ENCODE data around the gene METTL25B.
A peak's percentile ranks its signal among the peaks of the same experiment; 100 is the strongest.

Gene METTL25B

GRCh38 chr1:156727926-156728598, at the start of gene METTL25B:
METTL25B (plus strand) TSS chr1:156728469; CDS start chr1:156729105, 636 bp downstream.
- DNase-seq (ENCODE audit: low spot score): peak; percentile 69

DNA sequence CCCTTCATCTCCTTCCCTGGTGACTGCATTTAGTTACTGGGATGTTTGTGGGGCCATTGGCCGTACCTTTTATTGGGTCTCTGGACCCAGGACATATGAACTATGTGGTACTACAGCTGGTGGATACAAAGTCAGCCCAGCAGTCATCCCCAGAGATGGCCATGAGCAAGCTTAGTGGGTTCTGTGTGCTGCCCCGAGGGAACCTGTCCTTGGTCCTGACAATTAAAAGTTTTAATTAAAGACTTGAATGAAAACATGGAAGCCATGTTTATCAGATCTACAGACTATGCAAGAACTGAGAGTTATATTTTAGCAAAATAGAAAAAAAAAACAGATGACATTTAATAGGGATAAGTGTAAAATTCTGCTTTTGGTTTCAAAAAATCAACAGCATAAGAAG, 48.2 kb upstream of the METTL25B start:
- no peak for DNase-seq (ENCODE audit: low spot score)

DNA sequence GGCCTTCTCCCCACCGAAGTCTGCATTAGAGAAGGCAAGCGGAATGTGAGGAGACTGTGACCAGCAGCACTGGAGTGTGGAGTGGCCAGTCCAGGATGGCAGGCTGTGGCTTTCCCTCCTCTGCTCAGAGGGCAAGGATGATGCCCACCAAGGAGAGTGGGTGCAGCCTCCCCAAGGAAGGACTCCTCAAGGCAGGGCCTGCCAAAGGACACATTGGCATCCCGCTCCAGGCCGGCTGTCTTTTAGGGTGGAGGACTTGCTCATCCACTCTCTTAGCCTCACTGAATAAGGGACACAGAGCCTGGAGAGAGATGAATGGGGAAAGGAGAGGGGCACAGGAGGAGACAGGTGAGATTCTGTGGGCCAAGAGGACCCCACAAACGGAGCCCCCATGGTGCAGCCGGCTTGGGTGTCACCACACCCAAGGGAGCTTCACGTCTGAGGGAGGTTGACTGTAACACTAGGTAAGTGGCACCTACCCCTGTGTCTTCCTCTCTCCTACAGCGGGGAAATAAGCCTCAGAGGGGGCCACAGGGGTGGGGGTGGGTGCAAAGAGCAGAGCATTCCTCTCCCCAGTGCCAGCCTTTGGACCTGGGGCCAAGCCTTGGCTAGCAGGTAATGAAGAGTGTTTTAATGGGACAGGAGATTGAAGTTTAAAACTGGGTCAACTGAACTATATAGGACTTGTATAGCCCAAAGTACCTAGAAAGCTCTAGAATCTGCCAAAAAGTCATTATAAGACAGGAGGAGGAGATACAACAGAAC, 46.9 kb upstream of the METTL25B start:
- no peak for DNase-seq (ENCODE audit: low spot score)

DNA sequence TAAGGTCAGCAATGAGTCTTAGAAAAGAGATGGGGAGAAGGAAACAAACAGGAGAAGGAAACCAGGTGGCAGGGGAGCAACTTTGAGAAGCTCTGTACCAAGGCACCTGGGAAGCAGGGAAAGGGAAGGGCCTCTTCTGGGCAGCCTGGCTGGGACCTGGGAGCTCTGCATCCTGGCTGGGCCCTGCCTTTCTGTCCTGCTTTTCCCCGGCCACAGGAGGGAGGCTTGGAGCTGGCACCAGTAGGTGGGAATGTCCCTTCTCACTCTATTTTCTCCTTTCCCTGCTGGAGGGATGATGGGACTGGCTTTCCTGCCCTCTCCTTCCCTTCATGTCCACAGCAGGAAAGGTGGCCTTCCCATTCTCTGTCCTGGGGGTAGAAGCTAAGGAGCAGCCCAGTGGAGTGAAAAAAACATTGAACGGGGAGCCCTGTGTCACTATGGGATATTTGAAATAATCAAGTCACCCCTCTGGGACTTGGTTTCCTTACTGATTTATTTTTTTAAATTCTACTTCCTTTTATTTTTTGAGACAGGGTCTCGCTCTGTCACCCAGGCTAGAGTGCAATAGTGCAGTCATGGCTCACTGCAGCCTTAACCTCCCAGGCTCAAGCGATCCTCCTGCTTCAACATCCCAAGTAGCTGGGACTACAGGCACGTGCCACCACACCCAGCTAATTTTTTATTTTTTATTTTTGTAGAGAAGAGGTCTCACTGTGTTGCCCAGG, 45.9 kb upstream of the METTL25B start:
- DNase-seq (ENCODE audit: low spot score): no peak

- DNase-seq (ENCODE audit: low spot score): no peak
Observed at GRCh38 chr1:156684227-156684782, 44.0 kb upstream of the METTL25B start.

DNA sequence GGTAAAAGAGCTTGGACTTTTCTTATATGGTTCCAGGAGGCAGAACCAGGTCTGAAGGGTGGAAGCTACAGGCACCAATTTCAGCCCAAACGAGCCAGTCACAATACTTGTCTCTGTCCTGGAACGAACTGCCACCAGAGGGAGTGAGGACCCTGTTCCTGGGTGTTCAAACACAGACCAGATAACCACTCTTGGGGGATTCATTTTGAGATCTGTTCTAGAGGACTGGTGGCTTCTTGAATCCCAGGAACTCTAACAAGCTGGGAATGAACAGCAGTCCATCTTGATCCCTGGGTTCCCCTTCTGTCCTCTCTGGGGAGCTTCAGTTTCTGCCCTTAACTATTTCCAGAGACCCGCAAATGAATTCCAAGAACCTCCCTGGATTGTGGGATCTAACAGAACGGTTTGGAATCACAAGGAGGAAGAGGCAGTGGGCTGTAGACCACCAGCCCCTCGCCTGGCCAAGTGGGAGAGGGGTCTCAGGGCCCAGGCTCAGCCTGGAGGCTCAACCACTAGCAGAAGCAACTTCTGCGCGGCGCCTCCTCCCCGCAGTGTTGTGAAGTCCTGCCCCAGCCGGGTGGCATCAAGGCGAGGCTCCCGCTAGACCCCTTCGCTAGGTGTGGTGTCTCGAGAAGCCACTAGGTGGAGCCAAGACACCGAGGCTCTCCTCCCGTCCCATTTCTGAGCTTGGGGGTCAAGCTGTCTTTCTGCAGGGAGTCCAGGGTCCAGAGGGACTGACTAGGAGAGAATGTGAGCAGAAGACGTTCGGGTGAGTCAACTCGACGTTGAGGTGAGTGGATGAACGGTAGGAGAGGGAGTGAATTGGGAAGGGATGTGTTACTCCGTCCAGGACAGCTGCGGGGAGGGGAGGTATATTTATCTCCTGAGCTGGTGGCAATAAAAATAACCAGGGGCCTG, 39.0 kb upstream of the METTL25B start:
- DNase-seq (ENCODE audit: low spot score): peak; percentile 80

- DNase-seq (ENCODE audit: low spot score): no peak
Observed at GRCh38 chr1:156689953-156690674, 38.2 kb upstream of the METTL25B start.

GRCh38 chr1:156690675-156691036, 37.6 kb upstream of the METTL25B start:
- no peak for DNase-seq (ENCODE audit: low spot score)

DNA sequence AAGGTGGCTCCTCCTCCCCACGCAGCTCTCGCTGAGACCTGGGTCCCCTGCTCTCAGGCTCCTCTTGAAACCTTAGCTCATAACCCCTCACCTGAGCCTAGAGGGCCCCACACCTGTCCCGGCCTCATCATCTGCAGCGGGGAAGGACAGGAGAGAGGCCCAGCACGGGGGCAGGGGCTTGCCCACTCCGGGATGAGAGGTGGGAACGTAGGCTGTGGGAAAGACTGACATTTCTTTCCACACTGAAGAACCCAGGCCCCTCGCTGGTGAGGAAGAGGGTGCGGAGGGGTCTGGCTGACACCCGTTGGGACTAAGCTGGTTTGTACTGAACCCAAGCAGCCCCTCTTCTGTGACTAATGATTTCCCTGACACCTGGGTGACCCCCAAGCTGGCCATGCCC, 37.1 kb upstream of the METTL25B start:
- DNase-seq (ENCODE audit: low spot score): no peak

DNA sequence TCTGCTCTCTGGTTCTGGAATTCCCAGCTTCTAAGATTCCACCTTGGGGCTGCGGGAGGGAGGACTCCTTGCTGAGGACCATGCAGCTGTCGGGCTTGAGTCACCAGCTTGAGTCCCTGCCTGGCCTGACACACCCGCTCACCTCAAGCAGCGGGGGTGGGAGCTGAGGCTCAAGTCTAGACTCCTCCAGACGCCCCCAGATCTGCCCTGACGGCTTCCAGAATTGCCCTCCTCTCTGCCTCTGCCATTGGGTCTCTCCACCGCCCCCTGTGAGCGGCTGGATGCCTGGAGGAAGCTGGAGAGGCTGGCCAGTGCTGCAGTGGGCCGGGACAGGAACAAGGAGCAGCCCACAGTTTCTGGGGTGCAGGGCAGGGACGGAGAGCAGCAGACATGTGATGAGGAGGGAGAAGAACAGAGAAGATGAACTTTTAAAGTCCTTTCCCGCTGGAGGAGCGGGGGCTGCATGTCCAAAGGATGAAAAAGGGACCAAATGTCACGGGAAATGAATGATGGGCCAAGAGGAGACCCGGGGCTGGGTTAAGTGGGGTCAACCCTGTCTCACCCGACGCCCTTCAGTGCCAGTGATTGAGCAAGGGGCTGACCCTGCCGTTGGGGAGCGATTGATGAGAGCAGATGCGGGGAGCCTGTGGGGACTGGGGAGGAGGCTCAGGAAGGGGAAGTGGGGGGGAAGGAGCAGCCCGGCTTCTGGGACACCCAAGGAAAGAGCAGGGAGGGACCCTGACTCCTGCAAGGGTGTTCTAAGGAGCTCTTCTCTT, 36.4 kb upstream of the METTL25B start:
- no peak for DNase-seq (ENCODE audit: low spot score)

DNA sequence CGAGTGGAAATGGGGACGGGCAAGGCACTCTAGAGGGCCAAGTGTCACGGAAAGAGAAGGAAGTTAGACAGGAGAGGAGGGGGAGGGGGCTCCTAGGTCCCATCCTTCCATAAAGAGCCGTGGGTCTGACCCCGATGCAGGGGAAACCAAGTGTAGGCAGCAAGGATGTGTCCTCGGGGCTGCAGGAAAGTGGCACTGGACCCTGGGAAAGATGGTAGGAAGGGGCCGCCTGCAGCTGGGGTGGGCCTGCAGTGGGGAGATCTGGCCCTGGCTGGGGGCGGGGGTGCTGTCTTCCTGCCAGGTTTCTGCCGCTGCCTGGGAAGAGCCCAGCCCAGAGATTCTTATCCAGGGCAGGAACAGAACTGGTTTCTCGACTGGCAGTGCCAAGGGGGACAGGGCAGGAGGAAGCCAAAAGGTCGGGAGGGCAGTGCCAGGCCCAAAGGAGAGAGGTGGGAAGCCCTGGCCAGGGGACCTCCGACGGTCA, 35.8 kb upstream of the METTL25B start:
- DNase-seq (ENCODE audit: low spot score): peak; percentile 21

- peak; percentile 65 for DNase-seq (ENCODE audit: low spot score)
Observed at GRCh38 chr1:156692925-156693847, 35.1 kb upstream of the METTL25B start.

DNA sequence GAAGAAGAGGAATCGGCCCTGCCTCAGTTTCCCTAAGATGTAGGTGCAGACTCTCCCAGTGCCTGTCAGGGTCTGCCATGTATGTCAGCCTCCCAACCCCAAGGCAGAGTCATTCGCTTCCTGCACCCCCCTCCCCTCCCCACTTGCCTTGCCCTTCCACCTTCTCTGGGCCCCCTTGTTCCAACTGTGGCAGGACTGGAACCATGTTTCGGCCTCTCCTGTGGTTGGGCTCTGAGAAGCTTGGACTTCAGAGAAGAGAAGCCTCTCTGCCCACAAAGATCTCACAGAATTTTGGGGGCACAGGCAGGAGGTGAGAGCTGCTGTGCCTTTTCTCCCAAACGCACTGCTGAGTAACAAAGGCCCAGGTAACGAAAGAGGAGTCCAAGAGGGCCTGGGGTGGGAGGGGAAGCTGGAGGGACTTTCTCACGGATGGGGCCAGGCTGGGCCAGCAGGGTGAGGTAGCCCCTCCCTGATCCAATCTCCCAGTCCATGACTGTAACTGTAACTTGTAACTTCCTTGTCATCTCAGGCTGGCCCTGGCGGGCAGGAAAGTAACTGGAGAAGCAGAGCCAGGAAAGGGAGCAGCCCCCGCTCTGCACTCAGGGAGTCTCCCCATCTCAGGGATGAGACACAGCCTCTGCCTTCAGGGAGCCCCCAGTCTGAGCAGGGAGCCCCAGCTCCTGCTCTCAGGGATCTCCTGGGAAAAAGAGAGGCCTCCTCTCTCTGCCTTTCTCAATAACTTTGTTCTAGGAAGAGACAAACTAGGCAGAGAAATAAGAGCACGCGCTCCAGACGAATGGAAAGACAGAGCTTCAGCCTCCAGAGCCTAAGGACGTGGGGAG, 34.2 kb upstream of the METTL25B start:
- DNase-seq (ENCODE audit: low spot score): no peak

DNA sequence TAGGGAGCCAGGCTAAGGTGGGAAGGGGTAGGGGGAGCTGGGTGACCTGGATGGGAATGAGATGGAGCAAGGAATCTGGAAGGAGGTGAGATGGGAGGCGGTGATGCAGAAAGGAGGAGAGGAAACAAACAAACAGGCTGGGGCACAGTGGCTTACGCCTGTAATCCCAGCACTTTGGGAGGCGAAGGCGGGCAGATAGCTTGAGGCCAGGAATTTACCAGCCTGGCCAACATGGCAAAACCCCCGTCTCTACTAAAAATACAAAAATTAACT, 33.6 kb upstream of the METTL25B start:
- DNase-seq (ENCODE audit: low spot score): no peak

DNA sequence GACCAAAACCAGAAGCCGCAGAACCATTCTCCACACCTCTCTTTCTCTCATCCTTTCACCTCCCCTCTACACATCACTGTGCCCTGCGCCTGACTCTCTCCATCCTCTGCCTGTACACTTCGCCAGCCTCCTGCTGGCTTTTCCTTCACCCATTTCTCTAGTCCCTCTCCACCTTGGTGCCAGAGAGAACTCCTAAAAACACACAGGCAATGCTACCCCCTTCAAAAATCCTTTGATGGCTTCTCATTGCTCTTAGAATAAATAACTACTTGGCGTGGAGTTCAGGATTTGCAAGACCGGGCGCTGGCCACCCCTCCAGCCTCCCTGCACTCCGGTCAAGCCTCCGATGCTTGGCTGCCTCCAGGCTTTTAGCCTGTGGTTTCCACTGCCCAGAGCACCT, 31.5 kb upstream of the METTL25B start:
- DNase-seq (ENCODE audit: low spot score): no peak

GRCh38 chr1:156697481-156697880, 30.8 kb upstream of the METTL25B start:
- DNase-seq (ENCODE audit: low spot score): no peak

- no peak for DNase-seq (ENCODE audit: low spot score)
Observed at GRCh38 chr1:156698995-156699394, 29.3 kb upstream of the METTL25B start.
